GM23338 (cell line): ENCODE results near the gene TNPO3. TPM values are rescaled to one million over a fixed set of nuclear protein-coding genes. Genes with fewer than 3 reads are reported as not detected.

Experiments used
- ATAC-seq: fragments of 200-7000 bp; cut with Tn5 transposase; 3 replicates; pipeline ENCODE4 v1.9.1; 2020
- DNase-seq: peaks from one replicate; pipeline ENCODE4 v3.0.0-alpha.2; 2015; ENCODE audit warnings: low spot score
- H2AFZ ChIP-seq: fragments of 200-600 bp; sonication (generic); 2 replicates; pipeline ENCODE4 v1.8.0; 2016; ENCODE audit warnings: antibody characterized with exemption, mild to moderate bottlenecking, moderate library complexity
- H3F3A ChIP-seq: fragments of 200-600 bp; sonication (generic); replicated peaks from 2 replicates; pipeline ENCODE4 v1.8.0; 2017; ENCODE audit warnings: antibody characterized with exemption, mixed run types, low read depth
- H3K27ac ChIP-seq: fragments of 200-600 bp; sonication (generic); 2 replicates; pipeline ENCODE4 v1.6.1; 2016; ENCODE audit warnings: low read depth
- H3K27me3 ChIP-seq: fragments of 200-600 bp; sonication (generic); 2 replicates; pipeline ENCODE4 v1.8.0; 2016; ENCODE audit warnings: mild to moderate bottlenecking, mixed run types, moderate library complexity; ENCODE audit not compliant: insufficient read depth
- H3K36me3 ChIP-seq: fragments of 200-600 bp; sonication (generic); 2 replicates; pipeline ENCODE4 v1.8.0; 2016; ENCODE audit warnings: mild to moderate bottlenecking; ENCODE audit not compliant: insufficient read depth
- H3K4me1 ChIP-seq: fragments of 200-600 bp; sonication (generic); 2 replicates; pipeline ENCODE4 v1.8.0; 2016; ENCODE audit warnings: mild to moderate bottlenecking, moderate library complexity; ENCODE audit not compliant: insufficient read depth
- H3K4me2 ChIP-seq: fragments of 200-600 bp; sonication (generic); 2 replicates; pipeline ENCODE4 v1.7.1; 2017; ENCODE audit warnings: mixed run types
- H3K4me3 ChIP-seq: fragments of 200-600 bp; sonication (generic); 2 replicates; pipeline ENCODE4 v1.6.1; 2016; ENCODE audit warnings: mixed run types
- H3K79me2 ChIP-seq: fragments of 200-600 bp; sonication (generic); replicated peaks from 2 replicates; pipeline ENCODE4 v1.8.0; 2017; ENCODE audit warnings: mild to moderate bottlenecking; ENCODE audit not compliant: insufficient read depth
- H3K9me2 ChIP-seq: fragments of 200-600 bp; sonication (generic); 2 replicates; pipeline ENCODE4 v1.8.0; 2017; ENCODE audit not compliant: insufficient read depth
- H4K20me1 ChIP-seq: fragments of 200-600 bp; sonication (generic); replicated peaks from 2 replicates; pipeline ENCODE4 v1.8.0; 2017; ENCODE audit warnings: mild to moderate bottlenecking; ENCODE audit not compliant: insufficient read depth
- H3K27ac Mint-ChIP-seq: 2 replicates; pipeline ENCODE4 v1.8.0; 2020; ENCODE audit warnings: inconsistent platforms, mild to moderate bottlenecking, moderate library complexity, mixed read lengths
- H3K27me3 Mint-ChIP-seq: 3 replicates; pipeline ENCODE4 v1.8.0; 2022; ENCODE audit warnings: low read depth, mild to moderate bottlenecking, moderate library complexity, mixed read lengths, inconsistent platforms; ENCODE audit not compliant: insufficient read depth, poor library complexity
- H3K36me3 Mint-ChIP-seq: 3 replicates; pipeline ENCODE4 v1.8.0; 2021; ENCODE audit warnings: low read depth, mild to moderate bottlenecking, inconsistent platforms, moderate library complexity, mixed read lengths
- H3K4me1 Mint-ChIP-seq: 3 replicates; pipeline ENCODE4 v1.8.0; 2020; ENCODE audit warnings: mild to moderate bottlenecking, inconsistent platforms, mixed read lengths
- H3K4me3 Mint-ChIP-seq: 3 replicates; pipeline ENCODE4 v1.8.0; 2021; ENCODE audit warnings: moderate library complexity, mild to moderate bottlenecking, inconsistent platforms, mixed read lengths
- H3K9me3 Mint-ChIP-seq: 3 replicates; pipeline ENCODE4 v1.8.0; 2020; ENCODE audit warnings: moderate library complexity, mild to moderate bottlenecking, inconsistent platforms, mixed read lengths
- CREB1 ChIP-seq: fragments of 250-450 bp; sonication (Bioruptor Pico); IDR thresholded peaks from 2 replicates; pipeline ENCODE4 v1.5.0; 2020; ENCODE audit warnings: low read depth, mild to moderate bottlenecking, moderate library complexity
- EZH2phosphoT487 ChIP-seq: fragments of 200-600 bp; sonication (generic); IDR thresholded peaks from one replicate; pipeline ENCODE4 v1.8.1; 2018; ENCODE audit warnings: antibody characterized with exemption; ENCODE audit not compliant: unreplicated experiment
- JUNB ChIP-seq: IDR thresholded peaks from one replicate; pipeline ENCODE4 v1.6.1; 2016; ENCODE audit warnings: antibody characterized with exemption; ENCODE audit not compliant: unreplicated experiment
- ZNF331 ChIP-seq: fragments of 250-450 bp; sonication (Bioruptor Pico); IDR thresholded peaks from 2 replicates; pipeline ENCODE4 v1.5.0; 2020; ENCODE audit warnings: low read depth, mild to moderate bottlenecking, moderate library complexity
- ZNF462 ChIP-seq: fragments of 250-450 bp; sonication (Bioruptor Pico); IDR thresholded peaks from 2 replicates; pipeline ENCODE4 v1.5.0; 2020; ENCODE audit warnings: mild to moderate bottlenecking, moderate library complexity
- polyA plus RNA-seq: library from polyadenylated mRNA; unstranded; fragments of >200 nt; fragmentation: Nextera tagmentation; extraction: Ambion mirVana; gene quantifications from 2 replicates; pipeline ENCODE4 v1.2.1, GENCODE V29; 2016
- total RNA-seq: library from RNA; depleted of rRNA; stranded (reverse); fragments of >200 nt; shearing (Covaris generic); gene quantifications from 2 replicates; pipeline ENCODE4 v1.2.3, GENCODE V29; 2014

Gene TNPO3
- total and polyA plus RNA-seq, 2 experiments from 2014 or later: 38.2 to 127 TPM

- no peak for TF ChIP-seq ZNF462
- no peak for TF ChIP-seq EZH2phosphoT487
- no peak for TF ChIP-seq ZNF331 (CRISPR knock-in tag)
Measured at GRCh38 chr7:129017264-129017663, 37.6 kb downstream of the TNPO3 start (continued).

- Histone ChIP-seq H3K9me2 (no peaks in the 10 kb centered on the region), H3K27ac (no peak overlapping the region), H3K27me3 (no peaks in the 10 kb centered on the region), H3K4me1 (no peaks in the 10 kb centered on the region), H4K20me1 (peaks cover 30% of the 10 kb centered on the region), H3K36me3 (peaks cover 26% of the 10 kb centered on the region; the same call in 1 of the 2 replicates), H3K4me3 (no peak overlapping the region), H2AFZ (no peak overlapping the region), H3K4me2 (no peak overlapping the region), H3K79me2 (peaks cover 84% of the 10 kb centered on the region), H3F3A (no peaks in the 10 kb centered on the region; the same call in 1 of the 2 replicates)
- Mint-ChIP-seq H3K4me3 (no peak overlapping the region), H3K27ac (no peak overlapping the region), H3K4me1 (no peaks in the 10 kb centered on the region), H3K9me3 (no peaks in the 10 kb centered on the region), H3K36me3 (peaks cover 26% of the 10 kb centered on the region), H3K27me3 (no peaks in the 10 kb centered on the region)
- ATAC-seq (no peak), DNase-seq (no peak)
- TF ChIP-seq CREB1 (CRISPR knock-in tag): no peak
- TF ChIP-seq JUNB: no peak
Measured at GRCh38 chr7:129014501-129015101, 40.3 kb downstream of the TNPO3 start.
